22Rv1 (cell line): Measurements from ENCODE around the gene NPEPL1.

Source experiments
- H3K27ac ChIP-seq: fragments of 450-650 bp; 2 replicates; pipeline ENCODE4 v1.5.1; 2017
- CTCF ChIP-seq: fragments of 450-650 bp; IDR thresholded peaks from 2 replicates; pipeline ENCODE4 v1.5.1; 2017; ENCODE audit warnings: mild to moderate bottlenecking
- ZFX ChIP-seq: fragments of 450-650 bp; IDR thresholded peaks from 2 replicates; pipeline ENCODE4 v1.6.1; 2017; ENCODE audit warnings: antibody characterized with exemption, borderline replicate concordance

The NPEPL1 gene

GRCh38 chr20:58660855-58661597 is 31.6 kb upstream of the NPEPL1 start:
- TF ChIP-seq CTCF (no peak), ZFX (no peak)
- H3K27ac ChIP-seq = no peak overlapping the region

GRCh38 chr20:58661598-58662473 is 30.8 kb upstream of the NPEPL1 start:
- TF ChIP-seq CTCF (no peak), ZFX (no peak)
- H3K27ac ChIP-seq = no peak overlapping the region

DNA sequence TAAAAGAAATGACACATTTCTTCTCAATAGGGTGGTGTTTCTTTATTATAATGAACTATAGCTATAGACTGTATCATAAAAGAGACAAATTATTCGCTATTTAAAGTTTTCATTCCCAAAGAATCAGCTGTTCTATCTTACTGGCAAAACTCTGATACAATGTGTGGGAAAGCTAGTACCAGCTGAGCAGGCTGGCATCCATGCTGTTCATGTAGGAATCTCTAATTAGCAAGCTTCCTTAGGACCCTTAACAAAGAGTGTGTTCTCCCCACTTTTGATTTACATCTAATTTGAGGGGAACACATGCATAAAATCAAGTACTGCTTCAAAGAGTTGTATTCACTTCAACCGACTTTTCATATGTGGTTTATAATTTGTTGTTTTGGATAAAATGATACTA is 28.3 kb upstream of the NPEPL1 start:
- no peak for TF ChIP-seq ZFX
- TF ChIP-seq CTCF = no peak

DNA sequence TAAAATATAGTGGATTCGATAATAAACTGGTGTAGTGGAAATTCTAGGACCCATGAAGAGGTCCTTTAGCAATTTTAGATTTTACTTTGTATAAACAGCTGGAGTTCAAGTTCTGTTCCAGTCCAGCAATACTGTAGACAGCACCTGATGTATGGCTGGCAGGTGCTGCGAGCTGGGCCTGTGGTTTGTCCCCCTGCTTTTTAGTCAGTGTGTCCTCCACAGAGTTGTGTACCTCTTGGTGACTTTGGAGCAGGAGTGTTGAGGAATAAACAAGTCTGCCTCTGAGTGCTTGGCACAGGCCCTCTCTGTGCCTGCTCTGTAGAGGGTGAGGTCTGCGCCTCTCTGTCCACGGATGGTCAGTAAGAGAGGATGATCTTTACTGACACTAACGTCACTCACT is 27.7 kb upstream of the NPEPL1 start:
- H3K27ac ChIP-seq = no peak overlapping the region

More for the DNA sequence above, 28.3 kb upstream of the NPEPL1 start:
- no peak overlapping the region for H3K27ac ChIP-seq

GRCh38 chr20:58665606-58666005 is 27.0 kb upstream of the NPEPL1 start:
- H3K27ac ChIP-seq = no peak overlapping the region
- TF ChIP-seq CTCF (no peak), ZFX (no peak)

More for the DNA sequence above, 27.7 kb upstream of the NPEPL1 start:
- TF ChIP-seq ZFX = no peak
- no peak for TF ChIP-seq CTCF

DNA sequence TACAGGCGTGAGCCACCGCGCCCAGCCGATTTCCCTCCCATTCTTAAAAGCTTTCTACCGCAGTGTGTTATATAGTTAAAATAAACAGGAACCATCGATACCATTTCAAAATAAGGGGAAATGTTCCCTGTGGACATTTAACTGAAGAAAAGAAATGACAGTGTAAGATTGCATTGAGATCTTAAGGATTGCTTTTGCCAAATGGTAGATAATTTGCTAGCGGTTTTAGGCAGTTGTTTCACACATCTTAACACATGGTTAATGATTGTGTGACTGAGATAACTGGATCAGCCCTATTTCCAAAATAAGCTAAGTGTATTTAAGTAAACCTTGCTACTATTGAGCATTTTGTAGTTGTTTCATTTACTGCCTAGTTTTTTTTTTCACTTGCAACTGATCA is 25.9 kb upstream of the NPEPL1 start:
- TF ChIP-seq CTCF = no peak
- TF ChIP-seq ZFX = no peak
- H3K27ac ChIP-seq = no peak overlapping the region

GRCh38 chr20:58667975-58668374 is 24.6 kb upstream of the NPEPL1 start:
- TF ChIP-seq CTCF (no peak), ZFX (no peak)
- no peak overlapping the region for H3K27ac ChIP-seq
